Measurements from ENCODE around the gene ASIC2. TPM values are rescaled to one million over a fixed set of nuclear protein-coding genes. Genes with fewer than 3 reads are reported as not detected.

Gene ASIC2
- total RNA-seq, 1 experiment from 2014 or later, result 0.74 TPM

DNA sequence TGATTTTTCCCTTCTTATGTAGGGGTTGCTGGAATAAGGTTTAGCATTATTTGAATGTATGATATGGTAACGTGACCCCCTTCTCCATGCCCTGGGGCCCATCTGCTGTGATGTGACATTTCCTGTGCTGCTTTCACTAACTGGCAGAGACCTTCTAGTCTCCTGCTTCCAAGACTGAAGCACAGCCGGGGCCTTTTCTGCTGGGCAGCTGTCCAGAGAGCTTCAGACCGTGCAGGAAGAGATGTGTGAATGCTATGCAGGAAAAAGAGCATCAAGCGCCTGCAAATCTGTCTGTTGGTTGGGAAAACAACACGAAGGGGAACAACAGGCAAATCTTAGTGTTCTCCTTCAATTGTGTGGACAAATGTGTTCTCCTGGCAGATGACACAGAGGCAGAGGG is 173.0 kb downstream of the ASIC2 start:
- Mint-ChIP-seq H3K4me3 (no peak overlapping the region), H3K9me3 (no peaks in the 10 kb centered on the region), H3K27ac (no peak overlapping the region), H3K27me3 (ENCODE audit: low read depth) (peaks cover 40% of the 10 kb centered on the region), H3K36me3 (ENCODE audit: insufficient read depth in 1 of 3, low read depth in 3 of 3) (no peaks in the 10 kb centered on the region), H3K4me1 (no peaks in the 10 kb centered on the region)
- no peak overlapping the region for H2BK15ac ChIP-seq (ENCODE audit: low read depth, low read length)
- H4K20me1 ChIP-seq (ENCODE audit: control insufficient read depth, insufficient read depth, insufficient read length), result no peaks in the 10 kb centered on the region
- H4K8ac ChIP-seq (replicated peaks; ENCODE audit: insufficient read length, low read depth, low read length), result no peak overlapping the region
- H3K79me1 ChIP-seq (ENCODE audit: insufficient read depth, low read depth, low read length, poor library complexity, severe bottlenecking), result no peaks in the 10 kb centered on the region
- H3K9ac ChIP-seq (ENCODE audit: extremely low read depth, insufficient read length, low read length), result no peak overlapping the region
- H3K27me3 ChIP-seq (ENCODE audit: insufficient read depth, low read length), result no peaks in the 10 kb centered on the region
- H2BK5ac ChIP-seq (ENCODE audit: insufficient read length, low read length), result no peak overlapping the region
- no peak overlapping the region for H3K23ac ChIP-seq (ENCODE audit: insufficient read length, low read depth, low read length)
- H3K9me3 ChIP-seq (ENCODE audit: control insufficient read depth, low read depth, low read length), result no peaks in the 10 kb centered on the region
- no CpG with 5 or more reads among the region's 5 CpGs for WGBS (ENCODE audit: extremely low coverage, insufficient read length, low lambda C conversion rate)
- H3K18ac ChIP-seq (ENCODE audit: insufficient read length, low read depth, low read length), result no peak overlapping the region
- H3K14ac ChIP-seq (ENCODE audit: insufficient read depth, low read length), result no peak overlapping the region
- H4K5ac ChIP-seq (ENCODE audit: insufficient read length, low read depth, low read length), result no peak overlapping the region
- TF ChIP-seq, protein P1, sequence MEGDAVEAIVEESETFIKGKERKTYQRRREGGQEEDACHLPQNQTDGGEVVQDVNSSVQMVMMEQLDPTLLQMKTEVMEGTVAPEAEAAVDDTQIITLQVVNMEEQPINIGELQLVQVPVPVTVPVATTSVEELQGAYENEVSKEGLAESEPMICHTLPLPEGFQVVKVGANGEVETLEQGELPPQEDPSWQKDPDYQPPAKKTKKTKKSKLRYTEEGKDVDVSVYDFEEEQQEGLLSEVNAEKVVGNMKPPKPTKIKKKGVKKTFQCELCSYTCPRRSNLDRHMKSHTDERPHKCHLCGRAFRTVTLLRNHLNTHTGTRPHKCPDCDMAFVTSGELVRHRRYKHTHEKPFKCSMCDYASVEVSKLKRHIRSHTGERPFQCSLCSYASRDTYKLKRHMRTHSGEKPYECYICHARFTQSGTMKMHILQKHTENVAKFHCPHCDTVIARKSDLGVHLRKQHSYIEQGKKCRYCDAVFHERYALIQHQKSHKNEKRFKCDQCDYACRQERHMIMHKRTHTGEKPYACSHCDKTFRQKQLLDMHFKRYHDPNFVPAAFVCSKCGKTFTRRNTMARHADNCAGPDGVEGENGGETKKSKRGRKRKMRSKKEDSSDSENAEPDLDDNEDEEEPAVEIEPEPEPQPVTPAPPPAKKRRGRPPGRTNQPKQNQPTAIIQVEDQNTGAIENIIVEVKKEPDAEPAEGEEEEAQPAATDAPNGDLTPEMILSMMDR (conservative IDR thresholded peaks at IDR 0.05), result no peak
- H3K4me1 ChIP-seq (ENCODE audit: insufficient read depth, low read length), result no peaks in the 10 kb centered on the region
- no peaks in the 10 kb centered on the region for H3K23me2 ChIP-seq (ENCODE audit: insufficient read length, low read depth, low read length, poor library complexity, severe bottlenecking)
- H2BK20ac ChIP-seq (ENCODE audit: low read depth, low read length, poor library complexity, severe bottlenecking), result no peak overlapping the region
- H3K27ac ChIP-seq (ENCODE audit: insufficient read length, low read depth, low read length), result no peak overlapping the region
- no peak overlapping the region for H2AK5ac ChIP-seq (ENCODE audit: insufficient read length, low read length)
- no peak overlapping the region for H3K56ac ChIP-seq (ENCODE audit: insufficient read length, low read depth, low read length)
- DNase-seq, result no peak
- H3K4ac ChIP-seq (ENCODE audit: low read depth, low read length), result no peak overlapping the region
- H2AFZ ChIP-seq (ENCODE audit: low read length), result no peak overlapping the region
- no peak overlapping the region for H4K91ac ChIP-seq (ENCODE audit: insufficient read length, low read depth, low read length)
- no peak overlapping the region for H2BK12ac ChIP-seq (ENCODE audit: insufficient read length, low read depth, low read length)
- no peak overlapping the region for H2BK120ac ChIP-seq (ENCODE audit: low read depth, low read length, poor library complexity, severe bottlenecking)
- H3K4me2 ChIP-seq (ENCODE audit: insufficient read depth, insufficient read length, low read length), result no peak overlapping the region
- no peak overlapping the region for H3T11ph ChIP-seq (ENCODE audit: low read length)
- no peaks in the 10 kb centered on the region for H3K79me2 ChIP-seq (ENCODE audit: insufficient read depth, low read length)

All from H9 (cell line).